HCT116 (cell line): Measurements from ENCODE around the gene SPEM1. TPM values are rescaled to one million over a fixed set of nuclear protein-coding genes. Genes with fewer than 3 reads are reported as not detected.

ENCODE experiments used
- ATAC-seq: fragments of 200-7000 bp; cut with Tn5 transposase; 2 replicates; pipeline ENCODE4 v1.9.1; 2020; ENCODE audit warnings: mild to moderate bottlenecking, moderate library complexity
- BruUV-seq: library from RNA; stranded (reverse); fragments of 400-500 nt; replicated peaks from 2 replicates; lab custom pipeline; 2021; lab: Mats Ljungman, UMichigan
- CTCF ChIA-PET: fragments of 300-600 bp; sonication (Branson Sonifier 250); formaldehyde crosslinking; loops from one replicate; lab custom pipeline; 2021; ENCODE audit warnings: antibody characterized with exemption; lab: Charles Lee
- POLR2A ChIA-PET: fragments of 300-600, 350-600 bp; sonication (Branson Sonifier 250); formaldehyde crosslinking; loops from one replicate; lab custom pipeline; 2021; ENCODE audit warnings: antibody characterized with exemption; lab: Charles Lee
- RAD21 ChIA-PET, 2 experiments: fragments of 300-600 bp; sonication (Branson Sonifier 250); formaldehyde crosslinking; loops; one replicate each; lab custom pipeline; 2023; ENCODE audit warnings: low total read pairs in 2 of 2; ENCODE audit not compliant: uncharacterized antibody in 2 of 2, unreplicated experiment in 2 of 2, low non-redundant PET in 1 of 2; lab: Charles Lee
- DNase-seq: peaks from one replicate; pipeline ENCODE4 v3.0.0-alpha.2; 2010; ENCODE audit warnings: low read depth, low spot score
- H2AFZ ChIP-seq: fragments of 200-600 bp; shearing (Covaris generic), sonication (generic); 2 replicates; pipeline ENCODE4 v1.6.1; 2017; ENCODE audit warnings: low read depth, mixed run types, mixed read lengths, antibody characterized with exemption, low read length; ENCODE audit not compliant: poor library complexity, severe bottlenecking
- H3K27ac ChIP-seq: 2 replicates; pipeline ENCODE4 v1.5.1; 2012; ENCODE audit warnings: low read depth, low read length
- H3K27me3 ChIP-seq: fragments of 200-600 bp; sonication (generic); 2 replicates; pipeline ENCODE4 v1.6.1; 2016; ENCODE audit warnings: mixed run types, low read length, mixed read lengths; ENCODE audit not compliant: insufficient read depth
- H3K36me3 ChIP-seq, 2 experiments: fragments of 200-500 bp in 1 of 2; fragments of 200-600 bp in 1 of 2; sonication (Bioruptor generic) in 1 of 2; sonication (generic) in 1 of 2; 2 replicates each; pipeline versions ENCODE4 v1.5.1 to v1.6.1; 2014 to 2016; ENCODE audit warnings: low read length in 2 of 2, inconsistent platforms in 1 of 2, mixed read lengths in 1 of 2, mixed run types in 1 of 2; ENCODE audit not compliant: insufficient read depth in 2 of 2, control insufficient read depth in 1 of 2
- H3K4me1 ChIP-seq, 2 experiments: fragments of 200-600 bp in 1 of 2; sonication (generic) in 1 of 2; 2 replicates each; pipeline versions ENCODE4 v1.5.1 to v1.6.1; 2012 to 2017; ENCODE audit warnings: low read length in 2 of 2, inconsistent platforms in 1 of 2, mild to moderate bottlenecking in 1 of 2, mixed read lengths in 1 of 2, mixed run types in 1 of 2, moderate library complexity in 1 of 2; ENCODE audit not compliant: insufficient read depth in 2 of 2, control insufficient read depth in 1 of 2
- H3K4me2 ChIP-seq: fragments of 200-600 bp; sonication (generic); 2 replicates; pipeline ENCODE4 v1.6.1; 2017; ENCODE audit warnings: mixed run types, low read length, mixed read lengths
- H3K4me3 ChIP-seq, 2 experiments: fragments of 200-600 bp in 1 of 2; sonication (generic) in 1 of 2; replicated peaks in 1 of 2; 2 replicates each; pipeline ENCODE4 v1.5.1; 2011 to 2016; ENCODE audit warnings: low read length in 2 of 2, control low read depth in 1 of 2, low read depth in 1 of 2, mild to moderate bottlenecking in 1 of 2, mixed read lengths in 1 of 2, mixed run types in 1 of 2
- H3K79me2 ChIP-seq: fragments of 200-600 bp; sonication (generic); 2 replicates; pipeline ENCODE4 v1.6.1; 2017; ENCODE audit warnings: mild to moderate bottlenecking, mixed run types, low read length, moderate library complexity, mixed read lengths; ENCODE audit not compliant: insufficient read depth
- H3K9ac ChIP-seq: fragments of 200-600 bp; sonication (generic); 2 replicates; pipeline ENCODE4 v1.6.1; 2016; ENCODE audit warnings: low read length, mixed read lengths
- H3K9me2 ChIP-seq: fragments of 200-600 bp; sonication (generic), shearing (Covaris generic); 2 replicates; pipeline ENCODE4 v1.6.1; 2017; ENCODE audit warnings: mixed run types, mild to moderate bottlenecking, moderate library complexity; ENCODE audit not compliant: insufficient read depth
- H3K9me3 ChIP-seq, 2 experiments: fragments of 200-500 bp in 1 of 2; fragments of 200-600 bp in 1 of 2; sonication (Bioruptor generic) in 1 of 2; sonication (generic) in 1 of 2; 2 replicates each; pipeline ENCODE4 v1.6.1; 2014 to 2017; ENCODE audit warnings: low read length in 2 of 2, mixed read lengths in 2 of 2, inconsistent platforms in 1 of 2, low read depth in 1 of 2, mild to moderate bottlenecking in 1 of 2, mixed run types in 1 of 2, moderate library complexity in 1 of 2; ENCODE audit not compliant: control insufficient read depth in 1 of 2, insufficient read depth in 1 of 2
- H4K20me1 ChIP-seq: fragments of 200-600 bp; sonication (generic), shearing (Covaris generic); 2 replicates; pipeline ENCODE4 v1.6.1; 2017; ENCODE audit warnings: mixed run types, mild to moderate bottlenecking, moderate library complexity; ENCODE audit not compliant: insufficient read depth
- ATF3 ChIP-seq: IDR thresholded peaks from 2 replicates; pipeline ENCODE4 v1.6.1; 2012
- CBX3 ChIP-seq: IDR thresholded peaks from 2 replicates; pipeline ENCODE4 v1.6.1; 2012; ENCODE audit warnings: low read depth
- CEBPB ChIP-seq: IDR thresholded peaks from 2 replicates; pipeline ENCODE4 v1.6.1; 2012; ENCODE audit warnings: low read depth
- CTCF ChIP-seq, 3 experiments: fragments of 200-600 bp in 1 of 3; sonication (generic) in 1 of 3; IDR thresholded peaks in 2 of 3; conservative IDR thresholded peaks in 1 of 3; 2 replicates each; pipeline ENCODE4 v1.5.1; 2012 to 2017; ENCODE audit warnings: low read depth in 2 of 3, low read length in 2 of 3, antibody characterized with exemption in 1 of 3, borderline replicate concordance in 1 of 3, control low read depth in 1 of 3, mild to moderate bottlenecking in 1 of 3, mixed read lengths in 1 of 3, mixed run types in 1 of 3, moderate library complexity in 1 of 3; ENCODE audit not compliant: insufficient read depth in 1 of 3
- ELF1 ChIP-seq: IDR thresholded peaks from 2 replicates; pipeline ENCODE4 v1.6.1; 2012; ENCODE audit warnings: low read depth, borderline replicate concordance
- FOSL1 ChIP-seq: IDR thresholded peaks from 2 replicates; pipeline ENCODE4 v1.6.1; 2012; ENCODE audit warnings: low read depth
- REST ChIP-seq: IDR thresholded peaks from 2 replicates; pipeline ENCODE4 v1.6.1; 2012; ENCODE audit warnings: low read depth
- ZFX ChIP-seq: fragments of 450-650 bp; IDR thresholded peaks from 2 replicates; pipeline ENCODE4 v1.6.1; 2017
- intact Hi-C: fragments of 100-400 bp; cut with micrococcal nuclease; formaldehyde crosslinking; loops from 2 replicates; pipeline ENCODE4 v1.10.0; 2022
- total RNA-seq: library from RNA; stranded (reverse); gene quantifications from one replicate; pipeline ENCODE4 v1.2.1, GENCODE V29; 2021; ENCODE audit not compliant: unreplicated experiment

The SPEM1 gene
- total RNA-seq, 1 experiment from 2014 or later, result 0.32 TPM

GRCh38 chr17:7407485-7408251 lies 12.5 kb upstream of the SPEM1 start, which contains the start of gene NLGN2:
NLGN2 (plus strand) TSS chr17:7407845; CDS start chr17:7408256, 411 bp downstream.
- Histone ChIP-seq H3K27me3 (no peaks in the 10 kb centered on the region), H3K4me3 (no peak within 1 kb of the TSS), H3K9me2 (no peaks in the 10 kb centered on the region), H4K20me1 (no peaks in the 10 kb centered on the region), H3K36me3 (peaks cover 0 to 6% of the 10 kb centered on the region in 2 experiments; a peak in 1 of 4 replicates), H3K4me2 (no peak within 1 kb of the TSS), H2AFZ (no peak within 1 kb of the TSS), H3K9me3 (no peaks in the 10 kb centered on the region), H3K9ac (no peak within 1 kb of the TSS), H3K4me1 (peaks cover 13 to 21% of the 10 kb centered on the region in 2 experiments), H3K79me2 (peaks cover 7% of the 10 kb centered on the region), H3K27ac (no peak within 1 kb of the TSS)
- no peak for ATAC-seq
- no TSS peak for BruUV-seq
- ChIA-PET CTCF (no interaction called here), RAD21 (no interaction called here), POLR2A (no interaction called here)
- intact Hi-C loops, result no loop called here
- no peak for TF ChIP-seq CBX3
- no peak for TF ChIP-seq REST
- no peak for DNase-seq

GRCh38 chr17:7408252-7408727 lies 11.8 kb upstream of the SPEM1 start:
- Histone ChIP-seq H3K9me2 (no peaks in the 10 kb centered on the region), H3K79me2 (peaks cover 2% of the 10 kb centered on the region; the same call in 1 of the 2 replicates), H3K9me3 (no peaks in the 10 kb centered on the region), H3K4me2 (no peak overlapping the region), H3K36me3 (peaks cover 0 to 6% of the 10 kb centered on the region in 2 experiments; a peak in 1 of 4 replicates), H4K20me1 (no peaks in the 10 kb centered on the region), H3K4me3 (no peak overlapping the region), H3K4me1 (peaks cover 8 to 14% of the 10 kb centered on the region in 2 experiments; a peak in 3 of 4 replicates), H2AFZ (no peak overlapping the region), H3K9ac (no peak overlapping the region), H3K27me3 (no peaks in the 10 kb centered on the region), H3K27ac (no peak overlapping the region)
- no peak for DNase-seq
- BruUV-seq, result no TSS peak
- ChIA-PET RAD21 (no interaction called here), POLR2A (no interaction called here), CTCF (no interaction called here)
- ATAC-seq, result no peak
- intact Hi-C loops, result no loop called here
- no peak for TF ChIP-seq ELF1
- no peak for TF ChIP-seq CTCF (IDR thresholded peaks at IDR 0.05 in 2 of 3, conservative IDR thresholded peaks at IDR 0.05 in 1 of 3; ENCODE audit: borderline replicate concordance in 1 of 3, insufficient read depth in 1 of 3, low read depth in 2 of 3, low read length in 2 of 3)
- TF ChIP-seq ATF3, result no peak
- TF ChIP-seq FOSL1, result no peak
- TF ChIP-seq CEBPB, result no peak
- TF ChIP-seq ZFX, result no peak
- no peak for TF ChIP-seq REST
